ENCODE measurements around the gene EFEMP1. TPM values are rescaled to one million over a fixed set of nuclear protein-coding genes. Genes with fewer than 3 reads are reported as not detected.

EFEMP1 gene
- total RNA-seq, 1 experiment from 2014 or later: 24.0 TPM

DNA sequence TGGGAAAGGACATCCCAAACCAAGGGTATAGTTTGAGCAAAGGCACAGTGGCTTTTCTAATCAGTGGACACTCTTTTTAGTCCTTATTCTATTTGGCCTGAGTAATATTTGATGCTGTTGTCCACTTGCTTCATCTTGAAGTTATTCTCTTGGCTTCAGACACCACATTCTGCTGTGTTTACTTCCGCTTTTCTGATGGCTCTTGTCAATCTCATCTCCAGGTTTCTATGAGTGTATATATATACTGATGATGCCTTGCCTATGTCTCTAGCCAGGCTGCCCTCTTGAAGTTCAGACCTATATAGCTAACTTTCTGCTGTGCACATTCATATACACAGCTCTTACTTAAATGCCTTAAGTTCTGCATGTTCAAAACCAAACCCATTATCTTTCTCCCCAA is 83.1 kb downstream of the EFEMP1 start:
- no peaks in the 10 kb centered on the region; the same call in 1 of the 2 replicates for H3K27me3 Mint-ChIP-seq (ENCODE audit: low read depth)
- peaks cover 15% of the 10 kb centered on the region for H3K4me1 Mint-ChIP-seq
- no peak for DNase-seq (ENCODE audit: low spot score)
- CTCF ChIA-PET: no interaction called here
- peaks cover 10% of the 10 kb centered on the region for H3K9me3 Mint-ChIP-seq
- H3K27ac Mint-ChIP-seq: no peak overlapping the region
- peaks cover 6% of the 10 kb centered on the region; the same call in 1 of the 2 replicates for H3K36me3 Mint-ChIP-seq
- POLR2A ChIA-PET: no interaction called here
- TF ChIP-seq FOXP1 (CRISPR knock-in tag; IDR thresholded peaks at IDR 0.05; ENCODE audit: borderline replicate concordance) (no peak), NFATC4 (CRISPR knock-in tag; IDR thresholded peaks at IDR 0.05) (no peak), NFE2L1 (CRISPR knock-in tag; IDR thresholded peaks at IDR 0.05) (no peak), GRHL2 (CRISPR knock-in tag; IDR thresholded peaks at IDR 0.05; ENCODE audit: insufficient replicate concordance, severe bottlenecking) (no peak), NFYB (CRISPR knock-in tag; conservative IDR thresholded peaks at IDR 0.05; ENCODE audit: low read depth) (no peak), NR3C1 (CRISPR knock-in tag; conservative IDR thresholded peaks at IDR 0.05; ENCODE audit: low read depth) (no peak), MXD4 (CRISPR knock-in tag; IDR thresholded peaks at IDR 0.05; ENCODE audit: borderline replicate concordance) (no peak), ZBTB21 (CRISPR knock-in tag; IDR thresholded peaks at IDR 0.05; ENCODE audit: borderline replicate concordance) (no peak), SMAD3 (CRISPR knock-in tag; IDR thresholded peaks at IDR 0.05; ENCODE audit: borderline replicate concordance) (no peak), SMAD4 (CRISPR knock-in tag; IDR thresholded peaks at IDR 0.05) (no peak), ZNF232 (CRISPR knock-in tag; IDR thresholded peaks at IDR 0.05) (no peak), CREM (CRISPR knock-in tag; IDR thresholded peaks at IDR 0.05) (no peak), CREB1 (CRISPR knock-in tag; IDR thresholded peaks at IDR 0.05) (no peak), RORB (CRISPR knock-in tag; IDR thresholded peaks at IDR 0.05) (no peak)
- TF ChIP-seq, protein P1, sequence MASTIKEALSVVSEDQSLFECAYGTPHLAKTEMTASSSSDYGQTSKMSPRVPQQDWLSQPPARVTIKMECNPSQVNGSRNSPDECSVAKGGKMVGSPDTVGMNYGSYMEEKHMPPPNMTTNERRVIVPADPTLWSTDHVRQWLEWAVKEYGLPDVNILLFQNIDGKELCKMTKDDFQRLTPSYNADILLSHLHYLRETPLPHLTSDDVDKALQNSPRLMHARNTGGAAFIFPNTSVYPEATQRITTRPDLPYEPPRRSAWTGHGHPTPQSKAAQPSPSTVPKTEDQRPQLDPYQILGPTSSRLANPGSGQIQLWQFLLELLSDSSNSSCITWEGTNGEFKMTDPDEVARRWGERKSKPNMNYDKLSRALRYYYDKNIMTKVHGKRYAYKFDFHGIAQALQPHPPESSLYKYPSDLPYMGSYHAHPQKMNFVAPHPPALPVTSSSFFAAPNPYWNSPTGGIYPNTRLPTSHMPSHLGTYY (CRISPR knock-in tag; IDR thresholded peaks at IDR 0.05): no peak
- TF ChIP-seq, protein P2, sequence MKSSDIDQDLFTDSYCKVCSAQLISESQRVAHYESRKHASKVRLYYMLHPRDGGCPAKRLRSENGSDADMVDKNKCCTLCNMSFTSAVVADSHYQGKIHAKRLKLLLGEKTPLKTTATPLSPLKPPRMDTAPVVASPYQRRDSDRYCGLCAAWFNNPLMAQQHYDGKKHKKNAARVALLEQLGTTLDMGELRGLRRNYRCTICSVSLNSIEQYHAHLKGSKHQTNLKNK (CRISPR knock-in tag; IDR thresholded peaks at IDR 0.05): no peak
- TF ChIP-seq, protein P3, sequence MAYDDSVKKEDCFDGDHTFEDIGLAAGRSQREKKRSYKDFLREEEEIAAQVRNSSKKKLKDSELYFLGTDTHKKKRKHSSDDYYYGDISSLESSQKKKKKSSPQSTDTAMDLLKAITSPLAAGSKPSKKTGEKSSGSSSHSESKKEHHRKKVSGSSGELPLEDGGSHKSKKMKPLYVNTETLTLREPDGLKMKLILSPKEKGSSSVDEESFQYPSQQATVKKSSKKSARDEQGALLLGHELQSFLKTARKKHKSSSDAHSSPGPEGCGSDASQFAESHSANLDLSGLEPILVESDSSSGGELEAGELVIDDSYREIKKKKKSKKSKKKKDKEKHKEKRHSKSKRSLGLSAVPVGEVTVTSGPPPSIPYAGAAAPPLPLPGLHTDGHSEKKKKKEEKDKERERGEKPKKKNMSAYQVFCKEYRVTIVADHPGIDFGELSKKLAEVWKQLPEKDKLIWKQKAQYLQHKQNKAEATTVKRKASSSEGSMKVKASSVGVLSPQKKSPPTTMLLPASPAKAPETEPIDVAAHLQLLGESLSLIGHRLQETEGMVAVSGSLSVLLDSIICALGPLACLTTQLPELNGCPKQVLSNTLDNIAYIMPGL (CRISPR knock-in tag; IDR thresholded peaks at IDR 0.05): no peak
- TF ChIP-seq, protein P4, sequence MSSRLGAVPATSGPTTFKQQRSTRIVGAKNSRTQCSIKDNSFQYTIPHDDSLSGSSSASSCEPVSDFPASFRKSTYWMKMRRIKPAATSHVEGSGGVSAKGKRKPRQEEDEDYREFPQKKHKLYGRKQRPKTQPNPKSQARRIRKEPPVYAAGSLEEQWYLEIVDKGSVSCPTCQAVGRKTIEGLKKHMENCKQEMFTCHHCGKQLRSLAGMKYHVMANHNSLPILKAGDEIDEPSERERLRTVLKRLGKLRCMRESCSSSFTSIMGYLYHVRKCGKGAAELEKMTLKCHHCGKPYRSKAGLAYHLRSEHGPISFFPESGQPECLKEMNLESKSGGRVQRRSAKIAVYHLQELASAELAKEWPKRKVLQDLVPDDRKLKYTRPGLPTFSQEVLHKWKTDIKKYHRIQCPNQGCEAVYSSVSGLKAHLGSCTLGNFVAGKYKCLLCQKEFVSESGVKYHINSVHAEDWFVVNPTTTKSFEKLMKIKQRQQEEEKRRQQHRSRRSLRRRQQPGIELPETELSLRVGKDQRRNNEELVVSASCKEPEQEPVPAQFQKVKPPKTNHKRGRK (CRISPR knock-in tag; IDR thresholded peaks at IDR 0.05; ENCODE audit: borderline replicate concordance): no peak
- TF ChIP-seq, protein P5, sequence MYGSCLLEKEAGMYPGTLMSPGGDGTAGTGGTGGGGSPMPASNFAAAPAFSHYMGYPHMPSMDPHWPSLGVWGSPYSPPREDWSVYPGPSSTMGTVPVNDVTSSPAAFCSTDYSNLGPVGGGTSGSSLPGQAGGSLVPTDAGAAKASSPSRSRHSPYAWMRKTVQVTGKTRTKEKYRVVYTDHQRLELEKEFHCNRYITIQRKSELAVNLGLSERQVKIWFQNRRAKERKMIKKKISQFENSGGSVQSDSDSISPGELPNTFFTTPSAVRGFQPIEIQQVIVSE (CRISPR knock-in tag; IDR thresholded peaks at IDR 0.05; ENCODE audit: borderline replicate concordance): no peak
- TF ChIP-seq, protein P6, sequence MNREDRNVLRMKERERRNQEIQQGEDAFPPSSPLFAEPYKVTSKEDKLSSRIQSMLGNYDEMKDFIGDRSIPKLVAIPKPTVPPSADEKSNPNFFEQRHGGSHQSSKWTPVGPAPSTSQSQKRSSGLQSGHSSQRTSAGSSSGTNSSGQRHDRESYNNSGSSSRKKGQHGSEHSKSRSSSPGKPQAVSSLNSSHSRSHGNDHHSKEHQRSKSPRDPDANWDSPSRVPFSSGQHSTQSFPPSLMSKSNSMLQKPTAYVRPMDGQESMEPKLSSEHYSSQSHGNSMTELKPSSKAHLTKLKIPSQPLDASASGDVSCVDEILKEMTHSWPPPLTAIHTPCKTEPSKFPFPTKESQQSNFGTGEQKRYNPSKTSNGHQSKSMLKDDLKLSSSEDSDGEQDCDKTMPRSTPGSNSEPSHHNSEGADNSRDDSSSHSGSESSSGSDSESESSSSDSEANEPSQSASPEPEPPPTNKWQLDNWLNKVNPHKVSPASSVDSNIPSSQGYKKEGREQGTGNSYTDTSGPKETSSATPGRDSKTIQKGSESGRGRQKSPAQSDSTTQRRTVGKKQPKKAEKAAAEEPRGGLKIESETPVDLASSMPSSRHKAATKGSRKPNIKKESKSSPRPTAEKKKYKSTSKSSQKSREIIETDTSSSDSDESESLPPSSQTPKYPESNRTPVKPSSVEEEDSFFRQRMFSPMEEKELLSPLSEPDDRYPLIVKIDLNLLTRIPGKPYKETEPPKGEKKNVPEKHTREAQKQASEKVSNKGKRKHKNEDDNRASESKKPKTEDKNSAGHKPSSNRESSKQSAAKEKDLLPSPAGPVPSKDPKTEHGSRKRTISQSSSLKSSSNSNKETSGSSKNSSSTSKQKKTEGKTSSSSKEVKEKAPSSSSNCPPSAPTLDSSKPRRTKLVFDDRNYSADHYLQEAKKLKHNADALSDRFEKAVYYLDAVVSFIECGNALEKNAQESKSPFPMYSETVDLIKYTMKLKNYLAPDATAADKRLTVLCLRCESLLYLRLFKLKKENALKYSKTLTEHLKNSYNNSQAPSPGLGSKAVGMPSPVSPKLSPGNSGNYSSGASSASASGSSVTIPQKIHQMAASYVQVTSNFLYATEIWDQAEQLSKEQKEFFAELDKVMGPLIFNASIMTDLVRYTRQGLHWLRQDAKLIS (CRISPR knock-in tag; IDR thresholded peaks at IDR 0.05; ENCODE audit: borderline replicate concordance): no peak
- H3K4me3 Mint-ChIP-seq: no peak overlapping the region
- no peak for ATAC-seq

All from WTC11 (cell line).